GM12874 (cell line): ENCODE measurements around the gene PLXNA3.

Experiments
- TF ChIP-seq, protein P1 (sequence below): IDR thresholded peaks from 2 replicates; pipeline ENCODE4 v1.5.1; 2011; ENCODE audit warnings: low read depth, mild to moderate bottlenecking, control low read depth, low read length, moderate library complexity; ENCODE audit not compliant: insufficient read depth

Gene PLXNA3

GRCh38 chrX:154483325-154483724 lies 25.2 kb downstream of the PLXNA3 start:
- TF ChIP-seq, protein P1, sequence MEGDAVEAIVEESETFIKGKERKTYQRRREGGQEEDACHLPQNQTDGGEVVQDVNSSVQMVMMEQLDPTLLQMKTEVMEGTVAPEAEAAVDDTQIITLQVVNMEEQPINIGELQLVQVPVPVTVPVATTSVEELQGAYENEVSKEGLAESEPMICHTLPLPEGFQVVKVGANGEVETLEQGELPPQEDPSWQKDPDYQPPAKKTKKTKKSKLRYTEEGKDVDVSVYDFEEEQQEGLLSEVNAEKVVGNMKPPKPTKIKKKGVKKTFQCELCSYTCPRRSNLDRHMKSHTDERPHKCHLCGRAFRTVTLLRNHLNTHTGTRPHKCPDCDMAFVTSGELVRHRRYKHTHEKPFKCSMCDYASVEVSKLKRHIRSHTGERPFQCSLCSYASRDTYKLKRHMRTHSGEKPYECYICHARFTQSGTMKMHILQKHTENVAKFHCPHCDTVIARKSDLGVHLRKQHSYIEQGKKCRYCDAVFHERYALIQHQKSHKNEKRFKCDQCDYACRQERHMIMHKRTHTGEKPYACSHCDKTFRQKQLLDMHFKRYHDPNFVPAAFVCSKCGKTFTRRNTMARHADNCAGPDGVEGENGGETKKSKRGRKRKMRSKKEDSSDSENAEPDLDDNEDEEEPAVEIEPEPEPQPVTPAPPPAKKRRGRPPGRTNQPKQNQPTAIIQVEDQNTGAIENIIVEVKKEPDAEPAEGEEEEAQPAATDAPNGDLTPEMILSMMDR, result no peak

- TF ChIP-seq, protein P1, result no peak
Observed at GRCh38 chrX:154484255-154485149, 26.4 kb downstream of the PLXNA3 start.

DNA sequence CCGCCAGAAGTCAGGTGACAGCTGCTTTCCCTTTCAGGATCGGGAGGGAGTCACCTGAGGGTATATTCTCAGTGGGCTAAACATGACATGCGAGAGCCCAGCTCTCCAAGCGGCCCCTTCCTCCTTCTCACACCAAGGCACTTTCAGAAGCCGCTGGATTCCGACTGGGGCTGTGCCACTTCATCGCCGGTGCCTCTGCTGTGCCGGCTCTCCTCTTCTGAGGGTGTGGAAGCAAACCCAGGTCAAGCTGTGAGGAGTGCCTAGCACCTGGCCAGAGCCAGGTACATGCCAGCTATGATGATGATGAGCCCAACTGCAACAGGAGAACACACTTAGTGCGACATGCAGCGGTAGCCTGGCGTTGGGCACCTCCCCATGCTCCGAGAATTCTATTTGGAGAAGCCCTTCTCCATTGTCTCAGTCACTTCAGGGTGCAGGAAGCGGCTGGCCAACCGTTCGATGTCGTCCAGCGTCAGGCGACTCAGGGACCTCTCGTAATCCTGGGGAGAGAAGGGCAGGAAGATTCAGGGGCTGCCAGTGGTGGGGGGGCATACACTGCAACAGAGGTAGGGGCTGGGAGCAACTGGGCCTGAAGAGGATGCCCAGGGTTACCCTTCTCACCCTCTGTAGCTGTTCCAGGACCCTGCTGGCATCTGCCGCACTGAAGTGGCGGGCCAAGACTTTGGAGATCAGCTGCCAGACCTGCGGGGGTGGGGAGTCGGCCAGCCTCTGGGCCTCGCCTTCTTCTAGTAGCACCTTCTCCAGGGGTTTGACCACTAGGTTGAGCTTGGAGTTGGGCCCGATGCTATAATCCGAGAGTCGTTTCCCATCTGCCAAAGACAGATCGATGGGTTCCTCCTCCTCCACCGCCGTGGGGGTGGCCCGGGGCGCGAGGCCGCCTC lies 27.3 kb downstream of the PLXNA3 start:
- TF ChIP-seq, protein P1, result no peak

GRCh38 chrX:154486052-154486395 lies 27.9 kb downstream of the PLXNA3 start:
- TF ChIP-seq, protein P1, result no peak

GRCh38 chrX:154486396-154487207 lies 28.5 kb downstream of the PLXNA3 start, which contains the start of gene UBL4A:
Gene UBL4A, minus strand, starts transcription at chrX:154486615. Its CDS starts 31 bp downstream, at chrX:154486584.
- TF ChIP-seq, protein P1, result no peak

- TF ChIP-seq, protein P1, result no peak
Observed at GRCh38 chrX:154487518-154488290, 29.6 kb downstream of the PLXNA3 start.
